PC-3 (cell line): Measurements from ENCODE around the gene OTOF.

Source experiments
- EZH2 ChIP-seq: fragments of 300-600 bp; sonication (generic); IDR thresholded peaks from one replicate; pipeline ENCODE4 v1.6.1; 2017; ENCODE audit warnings: antibody characterized with exemption, mild to moderate bottlenecking, low read length; ENCODE audit not compliant: unreplicated experiment
- EZH2phosphoT487 ChIP-seq: fragments of 300-600 bp; sonication (generic); IDR thresholded peaks from 2 replicates; pipeline ENCODE4 v1.6.1; 2018; ENCODE audit warnings: mild to moderate bottlenecking, antibody characterized with exemption, low read length, borderline replicate concordance
- TF ChIP-seq, protein P1 (sequence below): fragments of 300-600 bp; sonication (generic); conservative IDR thresholded peaks from 2 replicates; pipeline ENCODE4 v1.5.1; 2017; ENCODE audit warnings: antibody characterized with exemption, low read depth, mild to moderate bottlenecking, low read length

DNA sequence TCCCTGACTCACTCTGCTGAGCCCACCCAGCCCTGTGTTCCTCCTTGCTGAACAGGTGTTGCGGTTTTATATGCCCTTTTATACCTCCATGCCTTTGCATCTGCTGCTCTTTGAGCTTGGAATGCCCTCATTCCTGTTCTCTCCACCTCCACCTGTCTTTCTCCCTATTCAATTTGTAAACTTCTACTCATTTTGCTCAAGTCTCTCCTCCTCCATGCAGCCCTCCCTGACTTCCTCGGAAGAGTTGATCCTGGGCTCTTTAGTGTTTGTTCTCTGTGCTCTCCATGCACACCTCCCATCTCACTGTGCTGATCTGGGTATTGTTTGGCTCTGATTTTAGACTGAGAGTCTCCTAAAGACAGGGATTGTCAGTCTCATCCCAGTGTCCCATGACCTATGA lies 7.2 kb upstream of the OTOF start:
- TF ChIP-seq, protein P1, sequence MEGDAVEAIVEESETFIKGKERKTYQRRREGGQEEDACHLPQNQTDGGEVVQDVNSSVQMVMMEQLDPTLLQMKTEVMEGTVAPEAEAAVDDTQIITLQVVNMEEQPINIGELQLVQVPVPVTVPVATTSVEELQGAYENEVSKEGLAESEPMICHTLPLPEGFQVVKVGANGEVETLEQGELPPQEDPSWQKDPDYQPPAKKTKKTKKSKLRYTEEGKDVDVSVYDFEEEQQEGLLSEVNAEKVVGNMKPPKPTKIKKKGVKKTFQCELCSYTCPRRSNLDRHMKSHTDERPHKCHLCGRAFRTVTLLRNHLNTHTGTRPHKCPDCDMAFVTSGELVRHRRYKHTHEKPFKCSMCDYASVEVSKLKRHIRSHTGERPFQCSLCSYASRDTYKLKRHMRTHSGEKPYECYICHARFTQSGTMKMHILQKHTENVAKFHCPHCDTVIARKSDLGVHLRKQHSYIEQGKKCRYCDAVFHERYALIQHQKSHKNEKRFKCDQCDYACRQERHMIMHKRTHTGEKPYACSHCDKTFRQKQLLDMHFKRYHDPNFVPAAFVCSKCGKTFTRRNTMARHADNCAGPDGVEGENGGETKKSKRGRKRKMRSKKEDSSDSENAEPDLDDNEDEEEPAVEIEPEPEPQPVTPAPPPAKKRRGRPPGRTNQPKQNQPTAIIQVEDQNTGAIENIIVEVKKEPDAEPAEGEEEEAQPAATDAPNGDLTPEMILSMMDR: no peak
- TF ChIP-seq EZH2: no peak
- no peak for TF ChIP-seq EZH2phosphoT487
